ENCODE data around the gene ZFAND2A.
"Not testable (repeated sequence)": the region's sequence is repeated elsewhere in the genome, so short reads cannot be mapped to it uniquely, and the experiment has no call there.

The ZFAND2A gene, protein sequence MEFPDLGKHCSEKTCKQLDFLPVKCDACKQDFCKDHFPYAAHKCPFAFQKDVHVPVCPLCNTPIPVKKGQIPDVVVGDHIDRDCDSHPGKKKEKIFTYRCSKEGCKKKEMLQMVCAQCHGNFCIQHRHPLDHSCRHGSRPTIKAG

GRCh38 chr7:1159891-1160669 is at the start of gene ZFAND2A:
TSS of gene ZFAND2A (minus strand) at chr7:1160196. CDS start at chr7:1158212, 1,984 bp downstream.
- DNase-seq: peak; percentile 85 to 100 (median 96)

GRCh38 chr7:1209097-1209496 is 49.1 kb upstream of the ZFAND2A start:
- no peak for DNase-seq

GRCh38 chr7:1205742-1206141 is 45.7 kb upstream of the ZFAND2A start:
- DNase-seq: not testable (repeated sequence)

- peak in 1 of 14 donors; percentile 90 for DNase-seq
Measured at GRCh38 chr7:1204460-1205140, 44.6 kb upstream of the ZFAND2A start.

DNA sequence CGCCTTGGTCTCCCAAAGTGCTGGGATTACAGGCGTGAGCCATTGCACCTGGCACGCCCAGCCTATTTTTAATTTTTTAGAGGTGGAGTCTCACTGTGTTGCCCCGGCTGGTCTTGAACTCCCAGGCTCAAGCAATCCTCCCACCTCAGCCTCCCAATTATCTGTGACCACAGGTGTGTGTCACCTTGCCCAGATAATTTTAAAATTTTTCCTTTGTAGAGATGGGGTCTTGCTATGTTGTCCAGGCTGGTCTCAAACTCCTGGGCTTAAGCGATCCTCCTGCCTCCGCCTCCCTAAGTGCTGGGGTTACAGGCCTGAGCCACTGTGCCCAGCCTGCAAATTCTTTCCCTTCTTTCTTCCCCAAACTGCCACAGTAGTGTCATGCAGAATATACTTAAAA is 42.9 kb upstream of the ZFAND2A start:
- not testable (repeated sequence) for DNase-seq

DNA sequence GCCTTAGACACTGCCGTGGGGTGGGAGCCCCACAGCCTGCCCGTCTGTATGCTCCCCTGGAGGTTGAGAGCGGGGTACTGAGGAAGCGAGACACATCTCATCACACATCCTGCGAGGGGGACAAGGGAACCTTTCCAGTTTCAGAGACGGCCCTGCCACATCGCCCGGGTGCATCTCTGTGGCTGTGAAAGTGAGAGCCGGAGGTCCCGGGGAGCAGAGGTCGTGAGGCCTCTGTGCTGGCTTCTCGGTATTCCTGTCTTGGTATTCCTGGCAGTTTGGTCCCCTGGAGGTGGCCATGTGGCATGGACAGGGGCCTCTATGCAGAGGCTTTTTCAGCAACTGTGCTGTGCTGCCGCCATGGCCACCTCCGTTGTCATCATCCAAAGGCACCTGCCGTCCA is 41.9 kb upstream of the ZFAND2A start:
- no peak for DNase-seq

DNA sequence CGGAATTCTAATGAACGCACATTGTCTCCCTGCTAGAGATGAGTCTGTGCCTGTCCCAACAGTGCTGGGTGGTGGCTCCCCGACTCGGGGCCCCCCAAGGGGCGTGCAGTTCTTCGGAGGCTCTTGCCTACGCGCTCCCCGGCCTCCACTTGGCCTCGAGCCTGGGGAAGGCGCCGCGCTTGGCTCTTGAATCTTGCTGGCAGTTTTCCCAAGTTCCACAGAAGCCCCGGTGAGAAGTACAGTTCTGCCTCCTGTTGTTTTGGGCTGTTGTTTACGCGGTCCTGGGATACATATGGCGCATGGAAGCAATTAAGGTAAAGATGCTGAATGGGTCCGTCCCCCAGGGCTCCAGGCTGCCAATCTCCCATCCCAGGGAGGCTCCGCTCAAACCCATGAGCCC is 40.0 kb upstream of the ZFAND2A start:
- DNase-seq: peak in 1 of 14 donors; percentile 25

DNA sequence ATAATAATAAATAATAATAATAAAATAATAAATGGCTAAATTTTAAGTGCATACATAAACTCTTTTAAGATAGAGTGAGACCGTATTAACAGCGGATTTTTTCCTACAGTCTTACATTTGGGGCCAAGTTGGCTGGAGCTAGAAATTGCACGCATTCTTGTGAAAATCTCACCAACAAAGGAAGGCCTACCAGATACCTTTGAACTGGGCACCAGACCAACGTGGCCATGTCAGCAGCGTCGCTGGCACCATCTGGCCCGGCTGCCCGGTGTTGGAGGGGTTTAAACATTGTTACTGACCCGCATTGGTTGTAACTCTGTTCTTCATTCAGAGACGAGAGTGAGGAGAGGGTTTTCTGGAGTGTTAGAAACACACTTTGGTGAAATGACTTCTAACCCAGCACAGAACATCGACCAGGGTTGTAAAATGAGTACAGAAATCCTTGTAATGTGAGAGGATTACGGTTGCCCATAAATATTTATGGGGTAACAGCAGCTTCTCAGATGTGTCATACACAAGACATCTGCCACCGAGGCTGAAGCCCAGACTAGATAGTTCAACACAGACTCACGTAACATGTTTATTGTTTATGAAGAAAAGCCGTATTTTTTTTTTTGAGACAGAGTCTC is 38.1 kb upstream of the ZFAND2A start:
- DNase-seq: no peak

GRCh38 chr7:1196950-1197349 is 37.0 kb upstream of the ZFAND2A start:
- no peak for DNase-seq

DNA sequence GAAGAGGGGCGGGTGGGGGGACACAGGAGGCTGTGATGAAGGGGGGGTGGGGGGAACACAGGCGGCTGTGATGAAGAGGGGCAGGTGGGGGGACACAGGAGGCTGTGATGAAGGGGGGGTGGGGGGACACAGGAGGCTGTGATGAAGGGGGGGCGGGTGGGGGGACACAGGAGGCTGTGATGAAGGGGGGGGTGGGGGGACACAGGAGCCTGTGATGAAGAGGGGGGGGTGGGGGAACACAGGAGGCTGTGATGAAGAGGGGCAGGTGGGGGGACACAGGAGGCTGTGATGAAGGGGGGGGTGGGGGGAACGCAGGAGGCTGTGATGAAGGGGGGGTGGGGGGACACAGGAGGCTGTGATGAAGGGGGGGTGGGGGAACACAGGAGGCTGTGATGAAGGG is 36.4 kb upstream of the ZFAND2A start:
- not testable (repeated sequence) for DNase-seq

DNA sequence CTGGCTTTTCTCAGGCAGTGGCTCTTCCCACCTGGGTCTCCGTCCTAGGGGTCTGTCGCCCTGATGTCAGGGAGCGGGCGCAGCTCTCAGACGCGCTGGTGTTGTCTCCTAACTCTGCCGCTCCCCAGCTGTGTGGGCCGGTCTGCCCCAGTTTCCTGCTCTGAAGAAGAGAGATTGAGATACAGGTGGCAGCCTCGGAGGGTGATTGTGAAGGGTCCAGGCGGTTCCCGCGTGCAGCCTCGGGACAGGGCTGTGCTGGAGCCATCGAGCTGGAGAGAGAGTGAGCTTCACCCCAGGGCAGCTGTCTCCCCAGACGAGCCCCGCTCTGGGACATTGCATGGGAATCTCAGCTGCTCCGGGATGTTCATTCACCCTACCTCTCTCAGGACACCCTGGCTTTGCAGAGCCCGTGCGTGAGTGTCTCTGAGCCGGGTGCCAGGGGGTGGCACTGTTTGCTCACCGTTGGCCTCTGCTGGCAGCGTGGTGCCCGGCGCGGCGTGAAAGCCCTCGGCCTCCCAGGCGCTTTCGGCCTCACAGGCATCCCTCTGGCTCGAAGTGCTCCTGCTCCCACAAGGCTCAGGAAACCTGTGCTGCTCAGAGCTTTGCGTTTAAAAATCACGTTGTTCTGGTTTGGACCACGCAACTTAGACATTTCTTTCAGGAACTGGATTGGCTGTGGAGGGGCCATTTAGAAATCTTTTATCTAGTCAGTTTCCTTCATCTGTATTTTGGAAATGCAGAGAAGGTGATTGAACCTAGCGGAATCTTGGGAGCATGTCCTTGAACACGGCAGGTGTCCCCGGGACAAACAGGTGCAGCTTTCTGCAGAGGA is 33.8 kb upstream of the ZFAND2A start:
- peak in 10 of 14 donors; percentile 5 to 82 (median 32) for DNase-seq

GRCh38 chr7:1192171-1192676 is 32.2 kb upstream of the ZFAND2A start:
- DNase-seq: no peak

- no peak for DNase-seq
Measured at GRCh38 chr7:1189986-1190772, 30.2 kb upstream of the ZFAND2A start.

- no peak for DNase-seq
Measured at GRCh38 chr7:1188720-1189294, 28.8 kb upstream of the ZFAND2A start.

- no peak for DNase-seq
Measured at GRCh38 chr7:1187127-1187526, 27.1 kb upstream of the ZFAND2A start.

DNA sequence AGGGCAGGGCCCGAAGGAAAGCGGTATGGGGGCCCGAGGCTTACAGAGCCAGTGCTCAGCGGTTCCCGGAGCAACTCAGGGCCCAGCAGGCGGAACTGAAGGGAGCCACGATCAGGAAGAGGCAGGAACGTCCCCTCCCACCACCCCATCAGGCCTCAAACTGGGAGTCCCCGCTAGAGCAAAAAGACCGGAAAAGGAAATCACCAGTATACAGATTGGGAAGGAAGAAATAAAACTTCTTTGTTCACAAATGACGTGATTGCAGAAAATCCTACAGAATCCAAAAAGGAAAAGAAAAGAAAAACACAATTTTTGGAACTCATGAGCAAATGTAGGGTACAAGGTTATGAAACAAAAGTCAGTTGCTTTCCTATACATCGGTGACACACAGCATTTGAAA is 21.6 kb upstream of the ZFAND2A start:
- DNase-seq: no peak

DNA sequence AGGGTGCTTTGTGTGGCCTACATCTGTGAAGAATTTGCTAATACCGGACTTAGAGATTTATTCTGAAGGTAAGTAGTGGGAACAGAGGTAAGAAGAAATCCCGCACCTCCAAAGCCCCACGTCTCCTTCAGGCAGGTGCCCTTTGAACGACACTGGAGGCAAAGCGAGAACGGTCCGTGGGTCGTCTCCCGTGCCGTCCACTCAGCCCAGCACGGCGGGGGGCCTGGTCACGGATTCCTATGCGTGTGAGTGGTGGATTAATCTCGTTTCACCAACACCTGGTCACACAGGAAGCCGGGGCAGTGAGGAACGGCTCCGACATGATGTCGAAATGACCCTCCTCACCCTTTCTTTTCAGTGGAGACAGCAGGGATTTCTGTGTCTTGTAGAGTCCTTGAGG is 21.0 kb upstream of the ZFAND2A start:
- no peak for DNase-seq

- peak in 3 of 14 donors; percentile 4 to 8 (median 5) for DNase-seq
Measured at GRCh38 chr7:1176891-1177373, 16.9 kb upstream of the ZFAND2A start.

- DNase-seq: peak in 13 of 14 donors; percentile 7 to 78 (median 49)
Measured at GRCh38 chr7:1175967-1176851, 16.2 kb upstream of the ZFAND2A start.

GRCh38 chr7:1175597-1175966 is 15.6 kb upstream of the ZFAND2A start:
- no peak for DNase-seq

Data from C1 segment of cervical spinal cord (tissue), 14 donors.